ENCODE data around the gene RNF8.

RNF8 gene

DNA sequence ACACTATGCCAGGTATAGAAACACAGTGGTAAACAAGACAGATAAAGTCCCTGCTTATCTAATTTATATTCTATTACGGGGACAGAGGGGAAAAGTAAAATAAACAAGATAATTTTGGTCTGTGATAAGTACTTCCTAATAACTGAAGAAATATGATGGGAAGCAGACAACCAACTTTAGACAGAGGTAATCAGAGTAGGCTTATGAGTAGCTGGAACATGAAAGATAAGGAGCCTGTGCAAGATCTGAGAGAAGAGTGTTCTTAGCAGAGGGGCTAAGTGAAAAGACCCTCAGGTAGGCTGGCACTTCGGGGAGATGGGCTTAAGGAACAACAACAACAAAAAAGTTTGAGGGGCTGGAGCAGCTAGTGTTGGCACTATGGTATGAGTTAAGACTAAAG lies 4.1 kb downstream of the RNF8 start:
- no peak for DNase-seq (ENCODE audit: low read depth in 2 of 2)

- DNase-seq (ENCODE audit: low read depth in 2 of 2), result no peak
Measured at GRCh38 chr6:37359039-37359438, 5.3 kb downstream of the RNF8 start.

DNA sequence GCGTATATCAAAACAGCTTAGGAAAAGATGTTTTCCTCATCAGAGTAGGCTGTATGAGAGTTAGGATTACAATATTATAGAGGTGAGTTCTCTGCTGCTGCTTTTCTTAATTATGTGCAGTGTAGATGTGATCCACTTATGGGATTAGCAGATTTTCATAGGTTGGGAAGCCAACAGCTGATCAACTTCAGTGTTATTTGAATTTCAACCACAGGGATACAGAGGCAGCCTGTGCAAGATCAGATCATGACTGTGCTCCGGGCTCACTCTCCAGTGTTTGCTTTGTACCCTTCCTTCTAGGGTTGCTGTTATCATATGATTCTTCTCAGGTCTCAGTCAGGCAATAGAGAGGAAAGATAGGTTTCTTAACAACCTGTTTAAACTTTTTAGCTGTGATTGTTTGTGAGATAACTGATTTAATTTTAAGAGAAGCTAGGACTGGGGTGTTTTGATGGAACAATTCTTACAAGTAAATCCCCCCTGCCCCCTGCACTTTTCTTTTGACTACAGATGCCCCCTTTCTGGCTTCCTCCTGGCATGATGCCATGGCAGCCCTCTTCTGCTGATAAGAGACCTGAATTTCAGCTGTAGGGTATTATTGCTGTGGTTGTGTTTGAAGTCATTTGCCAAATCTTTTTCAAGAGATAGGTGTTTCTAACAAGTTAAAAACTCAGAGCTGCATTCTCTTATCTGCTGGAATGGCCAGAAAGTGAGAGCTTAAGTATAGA lies 8.5 kb downstream of the RNF8 start:
- no peak for DNase-seq (ENCODE audit: low read depth in 2 of 2)

DNA sequence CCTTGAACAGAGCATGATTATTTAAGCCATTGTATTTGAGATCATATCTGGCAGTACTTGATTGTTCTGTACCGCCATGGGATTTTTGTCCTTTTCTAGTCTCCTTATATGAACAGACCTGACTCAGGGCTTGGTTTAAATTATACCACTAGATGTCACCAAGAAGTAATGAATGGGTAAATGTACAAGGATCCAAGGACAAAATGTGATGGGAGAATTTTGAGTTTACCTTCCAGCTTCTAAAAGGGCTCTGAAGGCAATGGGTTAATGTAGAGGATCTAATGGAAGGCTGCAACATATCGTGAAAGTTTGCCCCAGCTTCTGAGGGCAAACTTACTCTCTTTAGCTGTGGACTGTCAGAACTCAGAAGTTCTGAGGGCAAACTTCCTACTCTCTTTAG lies 12.0 kb downstream of the RNF8 start:
- DNase-seq (ENCODE audit: low read depth in 2 of 2), result no peak

GRCh38 chr6:37366910-37367309 lies 13.1 kb downstream of the RNF8 start:
- no peak for DNase-seq (ENCODE audit: low read depth in 2 of 2)

DNA sequence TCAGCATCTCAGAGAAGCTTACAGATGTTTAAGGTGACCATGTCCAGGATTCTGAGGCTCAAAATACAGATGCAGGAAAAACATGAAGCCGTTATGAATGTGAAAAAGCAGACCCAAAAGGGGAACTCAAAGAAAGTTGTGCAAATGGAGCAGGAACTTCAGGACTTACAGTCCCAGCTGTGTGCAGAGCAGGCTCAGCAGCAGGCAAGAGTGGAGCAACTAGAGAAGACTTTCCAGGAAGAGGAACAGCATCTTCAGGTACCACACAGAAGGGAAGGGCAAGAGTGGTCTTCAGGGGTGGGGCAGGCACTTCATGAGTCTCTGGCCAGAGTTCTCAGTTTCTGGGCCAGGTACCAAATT lies 15.2 kb downstream of the RNF8 start:
- no peak for DNase-seq (ENCODE audit: low read depth in 2 of 2)

DNA sequence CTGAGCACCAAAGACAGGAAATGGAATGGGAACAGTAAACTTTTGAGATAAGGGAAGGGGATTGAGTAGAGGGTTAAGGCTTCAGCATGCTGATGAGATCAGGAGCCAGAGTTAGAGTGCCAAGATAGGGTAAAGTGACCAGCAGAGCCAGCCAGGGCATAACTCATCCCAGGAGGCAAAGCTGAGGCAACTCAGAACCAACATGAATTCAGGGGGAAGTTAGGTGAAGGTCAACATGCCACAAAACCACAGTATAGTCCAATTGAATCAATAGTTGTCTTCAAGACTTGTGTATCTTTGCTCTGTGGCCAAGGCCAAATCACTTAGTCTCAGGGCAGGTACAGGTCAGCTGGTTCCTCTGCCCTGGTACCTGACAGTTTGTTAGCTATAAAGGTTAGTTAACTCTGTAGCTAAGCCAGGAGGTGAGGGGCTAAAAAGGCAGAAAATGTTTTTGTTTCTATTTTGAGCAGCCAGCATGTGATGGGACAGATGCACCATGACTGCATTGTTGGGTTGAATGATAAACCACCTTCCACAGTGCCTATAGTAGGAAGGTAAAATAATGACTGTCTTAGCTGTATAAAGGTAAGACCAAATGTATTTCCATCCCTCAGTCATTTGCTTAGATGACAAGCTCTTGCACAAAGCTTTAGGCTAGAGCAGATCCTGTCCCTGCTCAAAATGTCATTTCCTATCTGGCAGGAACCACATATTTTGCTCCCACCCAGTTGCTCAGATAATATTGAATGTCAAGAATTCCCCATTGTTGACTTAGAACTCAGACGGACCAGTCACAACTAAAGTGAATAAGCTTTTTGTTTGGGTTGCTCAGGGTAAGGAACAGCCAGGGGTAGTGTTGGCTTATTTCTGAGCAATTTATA lies 15.8 kb downstream of the RNF8 start:
- no peak for DNase-seq (ENCODE audit: low read depth in 2 of 2)

GRCh38 chr6:37371154-37372083 lies 17.6 kb downstream of the RNF8 start:
- no peak for DNase-seq (ENCODE audit: low read depth in 2 of 2)

DNA sequence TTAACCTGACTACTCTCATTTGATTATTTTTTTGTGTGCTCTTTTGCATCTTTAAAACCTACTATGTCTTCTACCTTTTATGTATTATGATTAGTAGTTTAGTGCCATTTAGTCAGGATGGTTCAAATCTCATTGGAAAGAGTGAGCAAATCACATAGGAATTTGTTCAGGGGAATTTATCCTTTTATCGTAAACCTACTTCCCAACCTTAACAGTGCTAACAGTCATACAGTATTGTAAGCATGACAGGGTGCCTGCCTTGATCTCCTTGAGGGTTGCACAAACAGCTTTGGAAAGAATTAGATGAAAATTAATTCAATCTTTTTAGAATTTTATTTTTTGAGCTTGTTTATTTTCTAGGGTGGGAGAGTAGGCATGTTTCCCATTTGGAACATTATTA lies 18.3 kb downstream of the RNF8 start:
- DNase-seq (ENCODE audit: low read depth in 2 of 2), result no peak

DNA sequence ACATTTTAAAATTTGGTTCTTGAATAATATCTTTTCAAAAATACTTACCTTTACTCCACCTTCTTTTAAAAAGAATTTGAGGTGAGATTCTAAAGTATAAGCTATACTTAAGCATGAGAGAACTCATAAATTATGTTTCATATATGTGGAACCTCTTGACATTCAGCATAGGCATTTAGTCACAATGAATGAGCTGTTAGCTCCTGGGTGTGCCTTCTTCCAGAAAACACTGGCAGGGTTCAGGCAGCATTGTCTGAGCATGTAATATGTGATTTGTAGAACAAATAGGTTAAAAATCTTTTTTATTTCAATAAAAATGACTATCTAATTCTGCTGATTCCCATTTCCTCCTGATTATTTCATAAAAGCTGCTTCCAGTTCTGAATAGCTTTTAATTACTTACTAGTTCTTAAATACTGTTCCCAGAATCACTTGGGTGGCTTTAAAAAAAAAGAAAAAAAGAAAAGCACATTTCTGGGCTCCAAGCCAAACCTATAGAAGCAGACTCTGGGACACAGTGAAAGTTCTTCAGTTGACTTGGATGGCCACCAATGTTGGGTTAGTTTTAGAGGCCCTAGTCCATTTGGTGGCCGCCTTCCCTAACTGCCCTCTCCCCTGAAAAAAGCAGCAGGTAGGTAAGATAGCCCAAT lies 20.2 kb downstream of the RNF8 start:
- no peak for DNase-seq (ENCODE audit: low read depth in 2 of 2)

- DNase-seq (ENCODE audit: low read depth in 2 of 2), result no peak
Measured at GRCh38 chr6:37375376-37375775, 21.6 kb downstream of the RNF8 start.

DNA sequence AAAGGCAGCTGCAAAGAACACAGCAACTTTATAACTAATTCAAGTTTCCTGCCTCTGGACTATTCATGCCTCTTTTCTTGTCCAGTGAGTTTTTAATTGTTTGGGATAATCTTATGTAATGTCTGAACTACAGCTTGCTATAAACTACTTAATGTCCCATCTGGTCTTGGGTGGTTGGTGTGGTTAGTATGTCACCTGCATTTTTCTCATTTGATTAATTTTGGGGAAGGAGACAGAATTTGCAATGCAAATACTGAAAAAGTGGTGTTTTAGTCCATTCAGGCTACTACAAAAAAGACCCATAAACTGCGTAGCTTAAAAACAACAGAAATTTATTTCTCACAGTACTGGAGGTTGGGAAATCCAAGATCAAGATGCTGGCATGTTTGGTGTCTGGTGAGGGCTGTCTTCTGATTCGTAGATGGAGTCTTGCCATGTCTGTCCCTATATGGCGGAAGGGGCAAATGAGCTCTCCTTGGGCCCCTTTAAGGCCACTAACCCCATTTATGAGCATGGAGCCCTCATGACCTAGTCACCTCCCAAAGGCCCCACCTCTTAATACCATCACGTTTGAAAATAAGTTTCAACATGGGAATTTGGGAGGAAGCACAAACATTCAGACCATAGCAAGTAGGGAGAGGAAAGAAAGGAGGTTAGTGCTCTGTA lies 22.4 kb downstream of the RNF8 start:
- no peak for DNase-seq (ENCODE audit: low read depth in 2 of 2)

DNA sequence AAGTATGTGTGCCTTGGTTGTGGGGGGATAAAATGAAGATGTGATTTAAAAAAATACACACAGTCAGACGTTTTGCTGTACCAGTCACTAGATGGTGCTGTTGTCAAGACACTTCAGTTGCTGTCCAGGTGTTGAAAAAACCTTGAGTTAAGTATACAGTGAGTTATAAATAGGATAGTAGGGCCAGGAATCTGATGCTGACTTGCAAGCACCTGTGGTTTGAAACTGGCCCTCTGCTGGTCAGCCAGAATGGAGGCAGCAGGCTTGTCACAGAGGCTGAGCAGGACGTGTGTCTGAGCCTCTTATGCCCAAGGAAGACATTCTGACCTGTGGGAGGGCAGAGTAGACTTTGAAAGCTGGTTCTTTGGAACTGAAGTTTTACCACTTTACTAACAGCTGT lies 27.8 kb downstream of the RNF8 start:
- peak in 1 of 2 donors; percentile 8 for DNase-seq (ENCODE audit: low read depth in 2 of 2)

DNA sequence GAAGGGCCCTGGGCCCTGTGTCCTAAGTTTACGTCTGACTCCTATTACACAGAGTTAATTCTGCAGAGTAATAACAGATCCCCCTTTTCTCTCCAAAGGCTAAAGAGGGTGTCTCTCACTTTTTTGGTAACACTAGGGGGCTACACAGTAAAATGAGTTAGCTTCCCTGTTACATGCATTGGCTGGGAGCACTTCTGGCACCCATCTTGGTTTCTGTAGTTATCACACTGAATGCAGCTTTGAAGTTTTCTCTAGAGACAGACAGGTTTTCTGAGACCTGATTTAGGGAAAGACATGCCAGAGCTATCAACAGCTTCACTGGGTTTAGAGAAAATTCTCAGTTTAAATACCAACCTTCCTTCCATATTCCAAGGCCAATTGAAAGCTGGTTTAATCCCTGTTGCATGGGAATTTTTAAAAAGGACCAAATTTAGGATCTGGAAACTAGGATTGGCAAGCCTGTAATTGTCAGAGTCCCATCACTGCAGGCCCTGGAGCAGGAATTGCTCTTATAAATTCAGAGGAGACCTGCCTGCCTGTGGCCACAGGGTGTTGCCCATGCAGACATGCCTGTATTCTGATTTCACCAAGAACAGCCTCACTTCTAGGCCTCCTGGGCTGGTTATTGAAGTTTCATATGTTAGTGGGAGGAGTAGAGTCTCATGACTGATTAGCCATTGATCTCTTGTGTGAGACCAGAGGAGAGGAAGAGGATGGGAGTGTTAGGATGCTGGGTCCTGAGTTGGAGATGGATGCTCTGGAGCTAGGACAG lies 29.4 kb downstream of the RNF8 start:
- no peak for DNase-seq (ENCODE audit: low read depth in 2 of 2)

DNA sequence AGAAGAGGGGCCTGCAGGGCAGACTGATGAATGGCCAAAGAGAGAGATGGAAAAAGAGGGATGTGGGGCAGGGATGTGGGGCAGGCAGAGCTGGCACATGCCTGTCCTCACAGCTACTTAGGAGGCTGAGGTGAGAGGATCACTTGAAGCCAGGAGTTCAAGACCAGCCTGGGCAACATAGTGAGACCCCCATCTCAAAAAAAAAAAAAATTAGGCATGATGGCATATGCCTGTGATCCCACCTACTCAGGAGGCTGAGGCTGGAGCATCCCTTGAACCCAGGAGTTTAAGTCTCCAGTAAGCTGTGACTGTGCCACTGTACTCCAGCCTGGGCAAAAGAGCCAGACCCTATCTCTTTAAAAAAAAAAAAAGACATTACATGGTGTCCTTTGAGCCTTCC lies 34.8 kb downstream of the RNF8 start:
- no peak for DNase-seq (ENCODE audit: low read depth in 2 of 2)

DNA sequence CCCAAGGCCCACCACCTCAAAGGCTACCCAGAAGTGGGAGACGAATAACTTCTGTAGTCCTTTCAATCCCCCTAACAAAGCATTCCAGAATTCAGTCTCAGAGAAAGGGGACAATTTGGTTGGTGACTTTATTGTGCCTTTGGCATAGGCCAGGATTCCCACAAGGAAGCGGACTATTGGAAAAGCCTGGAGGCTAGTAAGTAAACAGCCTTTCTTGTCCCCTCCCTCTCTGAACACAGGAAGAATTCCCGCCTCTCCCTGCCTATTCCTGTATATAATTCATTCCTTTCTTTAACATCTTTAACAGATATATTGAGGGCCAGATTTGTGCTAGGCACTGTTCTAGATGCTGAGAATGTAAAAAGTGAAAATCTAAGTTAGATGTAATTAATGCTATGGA lies 36.1 kb downstream of the RNF8 start:
- DNase-seq (ENCODE audit: low read depth in 2 of 2), result no peak

DNA sequence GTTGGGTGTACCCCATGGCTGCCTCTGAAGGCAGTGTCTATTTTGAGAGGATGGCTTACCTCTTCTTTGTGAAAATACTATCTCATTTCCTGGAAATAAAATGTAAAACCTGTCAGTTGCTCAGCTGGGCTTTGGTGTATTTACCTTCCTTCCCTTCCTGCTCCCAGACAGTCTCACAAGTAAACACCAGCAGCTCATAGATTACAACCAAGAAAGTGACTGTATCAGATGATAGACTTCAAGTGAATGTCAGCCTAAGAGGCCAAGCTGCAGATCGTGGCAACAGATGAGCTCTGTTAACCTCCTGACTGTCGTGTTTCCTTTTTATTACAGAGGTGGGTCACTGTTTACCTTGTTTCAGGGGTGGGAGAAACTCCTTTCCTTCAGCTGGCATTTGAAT lies 37.3 kb downstream of the RNF8 start:
- DNase-seq (ENCODE audit: low read depth in 2 of 2), result no peak

- DNase-seq (ENCODE audit: low read depth in 2 of 2), result no peak
Measured at GRCh38 chr6:37392821-37393220, 39.0 kb downstream of the RNF8 start.

GRCh38 chr6:37393381-37393929 lies 39.7 kb downstream of the RNF8 start:
- DNase-seq (ENCODE audit: low read depth in 2 of 2), result no peak

DNA sequence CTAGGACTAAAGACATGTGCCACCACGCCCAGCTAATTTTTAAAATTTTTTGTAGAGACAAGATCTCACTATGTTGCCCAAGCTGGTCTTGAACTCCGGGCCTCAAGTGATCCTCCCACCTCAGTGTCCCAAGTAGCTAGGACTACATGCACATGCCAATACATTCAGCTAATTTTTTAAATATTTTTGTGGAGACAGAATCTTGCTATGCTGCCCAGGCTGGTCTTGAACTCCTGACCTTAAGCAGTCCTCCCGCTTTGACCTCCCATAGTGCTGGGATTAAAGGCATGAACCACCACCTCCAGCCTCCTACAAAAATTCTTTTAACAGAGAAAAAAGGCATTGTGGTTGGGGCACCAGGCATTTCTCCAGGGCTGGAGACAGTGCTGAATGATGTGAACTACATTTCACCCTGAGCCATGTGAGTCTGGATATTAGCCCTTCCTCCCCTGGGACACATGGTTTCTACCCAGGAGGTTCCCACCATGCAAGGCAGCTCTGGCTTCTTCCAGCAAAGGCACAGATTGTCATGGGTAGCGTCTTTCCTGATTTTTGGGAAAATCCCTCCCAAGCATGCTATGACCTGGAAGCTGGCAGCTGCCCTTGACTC lies 42.9 kb downstream of the RNF8 start:
- DNase-seq (ENCODE audit: low read depth in 2 of 2), result no peak
